MM.1S (cell line): ENCODE data around the gene ERCC5.

ENCODE experiments used
- EZH2 ChIP-seq: fragments of 300-600 bp; sonication (generic); optimal IDR thresholded peaks from 2 replicates; pipeline ENCODE3; 2017; ENCODE audit warnings: low read depth, mild to moderate bottlenecking, antibody characterized with exemption, low read length, mixed read lengths
- EZH2phosphoT487 ChIP-seq: fragments of 300-600 bp; sonication (generic); IDR thresholded peaks from 2 replicates; pipeline ENCODE4 v1.6.1; 2018; ENCODE audit warnings: antibody characterized with exemption, low read length
- TF ChIP-seq, protein P1 (sequence below): fragments of 300-600 bp; sonication (generic); IDR thresholded peaks from 2 replicates; pipeline ENCODE4 v1.5.1; 2016; ENCODE audit warnings: antibody characterized with exemption, low read length, mixed read lengths

DNA sequence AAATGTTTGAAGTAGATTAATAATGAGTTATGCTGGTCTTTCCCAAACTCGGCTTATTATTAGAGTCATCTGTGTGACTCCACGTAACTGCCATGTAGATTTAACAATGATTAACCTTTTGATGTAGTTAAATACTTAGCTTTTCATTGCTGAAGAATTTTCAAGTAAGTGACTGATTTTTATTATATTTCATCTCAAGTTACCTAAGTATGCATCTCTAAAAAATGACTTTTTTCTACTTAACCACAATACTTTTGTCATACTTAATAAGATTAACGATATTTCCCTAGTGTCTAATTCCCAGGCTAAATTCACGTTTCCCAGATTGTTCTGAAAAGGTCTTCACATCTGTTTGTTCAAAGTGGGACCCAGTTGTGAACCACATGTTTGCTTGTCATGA lies 29.1 kb upstream of the ERCC5 start:
- TF ChIP-seq, protein P1, sequence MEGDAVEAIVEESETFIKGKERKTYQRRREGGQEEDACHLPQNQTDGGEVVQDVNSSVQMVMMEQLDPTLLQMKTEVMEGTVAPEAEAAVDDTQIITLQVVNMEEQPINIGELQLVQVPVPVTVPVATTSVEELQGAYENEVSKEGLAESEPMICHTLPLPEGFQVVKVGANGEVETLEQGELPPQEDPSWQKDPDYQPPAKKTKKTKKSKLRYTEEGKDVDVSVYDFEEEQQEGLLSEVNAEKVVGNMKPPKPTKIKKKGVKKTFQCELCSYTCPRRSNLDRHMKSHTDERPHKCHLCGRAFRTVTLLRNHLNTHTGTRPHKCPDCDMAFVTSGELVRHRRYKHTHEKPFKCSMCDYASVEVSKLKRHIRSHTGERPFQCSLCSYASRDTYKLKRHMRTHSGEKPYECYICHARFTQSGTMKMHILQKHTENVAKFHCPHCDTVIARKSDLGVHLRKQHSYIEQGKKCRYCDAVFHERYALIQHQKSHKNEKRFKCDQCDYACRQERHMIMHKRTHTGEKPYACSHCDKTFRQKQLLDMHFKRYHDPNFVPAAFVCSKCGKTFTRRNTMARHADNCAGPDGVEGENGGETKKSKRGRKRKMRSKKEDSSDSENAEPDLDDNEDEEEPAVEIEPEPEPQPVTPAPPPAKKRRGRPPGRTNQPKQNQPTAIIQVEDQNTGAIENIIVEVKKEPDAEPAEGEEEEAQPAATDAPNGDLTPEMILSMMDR = no peak
- TF ChIP-seq EZH2 = no peak
- no peak for TF ChIP-seq EZH2phosphoT487
